ENCODE measurements around the gene GPR61. TPM values are rescaled to one million over a fixed set of nuclear protein-coding genes. Genes with fewer than 3 reads are reported as not detected.

Gene GPR61
- total and polyA plus RNA-seq, 2 of the 4 experiments (the other 2 are of a cell fraction) = not detected

DNA sequence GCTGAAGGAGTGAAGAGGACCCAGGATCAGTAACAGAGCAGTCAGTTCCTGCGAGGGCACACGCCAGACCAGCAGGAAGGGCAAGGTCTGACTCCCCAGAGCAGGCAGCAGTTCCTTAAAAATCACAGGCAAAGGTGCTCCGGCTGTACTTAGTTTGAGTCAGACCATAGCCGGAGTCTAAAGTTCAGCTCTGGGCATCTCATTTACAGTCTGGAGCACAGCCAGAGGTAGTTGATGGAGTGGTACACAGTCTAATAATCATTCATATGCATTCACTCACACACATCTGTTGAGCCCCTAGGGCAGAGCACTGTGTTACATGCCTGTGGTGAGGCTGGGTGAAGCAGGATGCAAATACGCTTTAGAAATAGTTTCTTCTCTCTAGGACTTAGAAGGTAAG lies 22.8 kb upstream of the GPR61 start:
- POLR2A ChIA-PET (ENCODE audit: unreplicated experiment) = no interaction called here
- dilution Hi-C loops (cut with HindIII; ENCODE audit: low sequenced_read_pairs, unreplicated experiment) (no loop called here), in situ Hi-C loops (cut with MboI; ENCODE audit: low sequenced_read_pairs) (no loop called here), intact Hi-C loops (cut with micrococcal nuclease) (no loop called here)
- H4K8ac ChIP-seq (ENCODE audit: low read depth in 2 of 2, low read length in 2 of 2) = no peak overlapping the region
- H3K79me1 ChIP-seq (ENCODE audit: low read depth in 1 of 2, low read length in 2 of 2) = no peaks in the 10 kb centered on the region
- CTCF ChIA-PET = interaction anchor here (1.9 kb wide), 1 partner anchor 16 kb away, joined by 7 read pairs; no protein-coding TSS in a partner anchor
- no peak overlapping the region for H2BK120ac ChIP-seq (ENCODE audit: low read depth, low read length)
- H2BK5ac ChIP-seq (ENCODE audit: low read depth, low read length, poor library complexity, severe bottlenecking) = no peak overlapping the region
- H3K9me3 ChIP-seq (ENCODE audit: control insufficient read depth, insufficient read depth, low read length) = no peaks in the 10 kb centered on the region
- H2BK15ac ChIP-seq (ENCODE audit: low read depth, low read length) = no peak overlapping the region
- no peak overlapping the region for H3K27ac ChIP-seq (ENCODE audit: insufficient read depth, low read length)
- H2AK9ac ChIP-seq (replicated peaks; ENCODE audit: low read depth, low read length, poor library complexity) = no peak overlapping the region
- no peak overlapping the region for H3K4me3 ChIP-seq (ENCODE audit: insufficient read depth, low read depth, low read length)
- no TSS peak for BruUV-seq (replicated peaks)
- no peak overlapping the region for H3K23ac ChIP-seq (ENCODE audit: low read depth, low read length)
- H2BK20ac ChIP-seq (ENCODE audit: low read depth, low read length) = no peak overlapping the region
- H3K4ac ChIP-seq (ENCODE audit: low read depth, low read length) = no peak overlapping the region
- DNase-seq (peak; percentile 29), ATAC-seq (ENCODE audit: low read depth) (peak; percentile 54; the same call in 1 of the 2 replicates)
- no peak overlapping the region for H4K5ac ChIP-seq (ENCODE audit: low read depth, low read length)
- H3K14ac ChIP-seq (replicated peaks; ENCODE audit: low read depth, low read length) = no peak overlapping the region
- no peak overlapping the region for H2AFZ ChIP-seq (replicated peaks; ENCODE audit: low read length, poor library complexity)
- no peak overlapping the region for H3K18ac ChIP-seq (ENCODE audit: low read depth, low read length)
- TF ChIP-seq MAFK (IDR thresholded peaks at IDR 0.05; ENCODE audit: low read depth, low read length) (no peak), POLR2A (IDR thresholded peaks at IDR 0.05; ENCODE audit: low read depth, low read length) (no peak), FOS (IDR thresholded peaks at IDR 0.05; ENCODE audit: low read depth, low read length) (no peak), MAZ (IDR thresholded peaks at IDR 0.05; ENCODE audit: borderline replicate concordance, low read depth, low read length) (no peak)
- TF ChIP-seq, protein P1, sequence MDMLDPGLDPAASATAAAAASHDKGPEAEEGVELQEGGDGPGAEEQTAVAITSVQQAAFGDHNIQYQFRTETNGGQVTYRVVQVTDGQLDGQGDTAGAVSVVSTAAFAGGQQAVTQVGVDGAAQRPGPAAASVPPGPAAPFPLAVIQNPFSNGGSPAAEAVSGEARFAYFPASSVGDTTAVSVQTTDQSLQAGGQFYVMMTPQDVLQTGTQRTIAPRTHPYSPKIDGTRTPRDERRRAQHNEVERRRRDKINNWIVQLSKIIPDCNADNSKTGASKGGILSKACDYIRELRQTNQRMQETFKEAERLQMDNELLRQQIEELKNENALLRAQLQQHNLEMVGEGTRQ (IDR thresholded peaks at IDR 0.05; ENCODE audit: low read depth, low read length) = no peak
- TF ChIP-seq, protein P2, sequence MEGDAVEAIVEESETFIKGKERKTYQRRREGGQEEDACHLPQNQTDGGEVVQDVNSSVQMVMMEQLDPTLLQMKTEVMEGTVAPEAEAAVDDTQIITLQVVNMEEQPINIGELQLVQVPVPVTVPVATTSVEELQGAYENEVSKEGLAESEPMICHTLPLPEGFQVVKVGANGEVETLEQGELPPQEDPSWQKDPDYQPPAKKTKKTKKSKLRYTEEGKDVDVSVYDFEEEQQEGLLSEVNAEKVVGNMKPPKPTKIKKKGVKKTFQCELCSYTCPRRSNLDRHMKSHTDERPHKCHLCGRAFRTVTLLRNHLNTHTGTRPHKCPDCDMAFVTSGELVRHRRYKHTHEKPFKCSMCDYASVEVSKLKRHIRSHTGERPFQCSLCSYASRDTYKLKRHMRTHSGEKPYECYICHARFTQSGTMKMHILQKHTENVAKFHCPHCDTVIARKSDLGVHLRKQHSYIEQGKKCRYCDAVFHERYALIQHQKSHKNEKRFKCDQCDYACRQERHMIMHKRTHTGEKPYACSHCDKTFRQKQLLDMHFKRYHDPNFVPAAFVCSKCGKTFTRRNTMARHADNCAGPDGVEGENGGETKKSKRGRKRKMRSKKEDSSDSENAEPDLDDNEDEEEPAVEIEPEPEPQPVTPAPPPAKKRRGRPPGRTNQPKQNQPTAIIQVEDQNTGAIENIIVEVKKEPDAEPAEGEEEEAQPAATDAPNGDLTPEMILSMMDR (conservative IDR thresholded peaks at IDR 0.05; ENCODE audit: low read depth, low read length) = no peak
- H3K9ac ChIP-seq (ENCODE audit: low read depth, low read length) = no peak overlapping the region
- H3K56ac ChIP-seq (ENCODE audit: extremely low read depth, insufficient read depth, low read length) = no peak overlapping the region
- H3K4me1 ChIP-seq (ENCODE audit: control insufficient read depth, insufficient read depth, low read length) = peaks cover 5% of the 10 kb centered on the region
- WGBS, 2 experiments (ENCODE audit: extremely low coverage in 2 of 2, insufficient read length in 1 of 2) = 53% methylated on average over 2 of the region's 5 CpGs; no CpG with 5 or more reads in 1 of the 2 experiments
- H3K9me1 ChIP-seq (ENCODE audit: insufficient read depth, low read length) = no peaks in the 10 kb centered on the region
- no peak overlapping the region for H3K4me2 ChIP-seq (ENCODE audit: low read depth, low read length)
- no peak overlapping the region for H4K91ac ChIP-seq (ENCODE audit: insufficient read depth, low read depth, low read length)
- H2AK5ac ChIP-seq (ENCODE audit: low read depth, low read length) = no peak overlapping the region
- no peaks in the 10 kb centered on the region for H3K36me3 ChIP-seq (ENCODE audit: control insufficient read depth, insufficient read depth, low read length)
- no peaks in the 10 kb centered on the region for H4K20me1 ChIP-seq (ENCODE audit: insufficient read depth, low read length)
- peaks cover 17% of the 10 kb centered on the region for H3K27me3 ChIP-seq (ENCODE audit: control insufficient read depth, insufficient read depth, low read length)
